GM18508 (cell line): ENCODE data around the gene SLITRK1.

ENCODE experiments used
- ATAC-seq: cut with Tn5 transposase; IDR thresholded peaks from one replicate; pipeline ENCODE4 v1.9.1; 2021; ENCODE audit warnings: moderate number of reproducible peaks; ENCODE audit not compliant: insufficient read depth, unreplicated experiment

Gene SLITRK1

GRCh38 chr13:83881917-83882605 is at the start of gene SLITRK1:
SLITRK1 (minus strand) TSS chr13:83882474; CDS start chr13:83881507, 967 bp downstream.
- no peak for ATAC-seq

GRCh38 chr13:83929157-83929556 is 46.9 kb upstream of the SLITRK1 start:
- ATAC-seq: no peak

GRCh38 chr13:83919775-83920174 is 37.5 kb upstream of the SLITRK1 start:
- ATAC-seq: no peak

- no peak for ATAC-seq
These were observed 32.1 kb upstream of the SLITRK1 start for GRCh38 chr13:83914368-83914767.

- no peak for ATAC-seq
These were observed 25.1 kb upstream of the SLITRK1 start for GRCh38 chr13:83907196-83907989.

GRCh38 chr13:83906240-83906820 is 24.1 kb upstream of the SLITRK1 start:
- no peak for ATAC-seq

- no peak for ATAC-seq
These were observed 23.4 kb upstream of the SLITRK1 start for GRCh38 chr13:83905641-83906040.

GRCh38 chr13:83895994-83896580 is 13.8 kb upstream of the SLITRK1 start:
- ATAC-seq: no peak

- no peak for ATAC-seq
These were observed 8.1 kb upstream of the SLITRK1 start for GRCh38 chr13:83890358-83890757.

GRCh38 chr13:83884141-83884540 is 1.9 kb upstream of the SLITRK1 start:
- no peak for ATAC-seq

GRCh38 chr13:83883061-83883523 is 818 bp upstream of the SLITRK1 start:
- ATAC-seq: no peak

- ATAC-seq: no peak
These were observed 309 bp upstream of the SLITRK1 start for GRCh38 chr13:83882606-83882959.

GRCh38 chr13:83881140-83881684 is 1.1 kb downstream of the SLITRK1 start:
- no peak for ATAC-seq

GRCh38 chr13:83880275-83881139 is 1.8 kb downstream of the SLITRK1 start:
- no peak for ATAC-seq

GRCh38 chr13:83879431-83880171 is 2.7 kb downstream of the SLITRK1 start:
- ATAC-seq: no peak

GRCh38 chr13:83878691-83879430 is 3.4 kb downstream of the SLITRK1 start:
- ATAC-seq: no peak

GRCh38 chr13:83877651-83878355 is 4.5 kb downstream of the SLITRK1 start:
- ATAC-seq: no peak

GRCh38 chr13:83876546-83876945 is 5.7 kb downstream of the SLITRK1 start:
- no peak for ATAC-seq
